Heart right ventricle (tissue), 16 donors: ENCODE measurements around the gene ITIH5. TPM values are rescaled to one million over a fixed set of nuclear protein-coding genes. Genes with fewer than 3 reads are reported as not detected.

Experiments used
- ATAC-seq, 8 donors: fragments of 200-7000 bp; cut with Tn5 transposase; one replicate each; pipeline ENCODE4 v1.9.1; 2020; ENCODE audit warnings: mild to moderate bottlenecking in 8 of 8, moderate library complexity in 8 of 8, moderate number of reproducible peaks in 1 of 8
- DNase-seq, 2 donors: peaks; one replicate each; pipeline ENCODE4 v3.0.0-alpha.2; 2020
- H3K27ac ChIP-seq, 10 donors: fragments of 200-600 bp; sonication (generic) in 2 of 10; one replicate each; pipeline versions ENCODE4 v1.5.0 to v1.8.0; 2020 to 2022; ENCODE audit warnings: mild to moderate bottlenecking in 3 of 10
- H3K27me3 ChIP-seq, 7 donors: fragments of 200-600 bp; one replicate each; pipeline ENCODE4 v1.8.0; 2021 to 2022; ENCODE audit warnings: mild to moderate bottlenecking in 2 of 7
- H3K36me3 ChIP-seq, 9 donors: fragments of 200-600 bp; sonication (generic) in 1 of 9; one replicate each; pipeline versions ENCODE4 v1.5.0 to v1.8.0; 2020 to 2022; ENCODE audit warnings: mild to moderate bottlenecking in 2 of 9
- H3K4me1 ChIP-seq, 9 donors: fragments of 200-600 bp; sonication (generic) in 1 of 9; one replicate each; pipeline versions ENCODE4 v1.5.0 to v1.8.0; 2020 to 2022; ENCODE audit warnings: mild to moderate bottlenecking in 4 of 9
- H3K4me3 ChIP-seq, 10 donors: fragments of 200-600 bp; sonication (generic) in 2 of 10; one replicate each; pipeline versions ENCODE4 v1.5.0 to v1.8.0; 2020 to 2022; ENCODE audit warnings: mild to moderate bottlenecking in 7 of 10, moderate library complexity in 2 of 10
- H3K9me3 ChIP-seq, 11 donors: fragments of 200-600 bp in 10 of 11; sonication (generic) in 2 of 11; one replicate each; pipeline versions ENCODE4 v1.5.0 to v1.8.0; 2013 to 2022; ENCODE audit warnings: mild to moderate bottlenecking in 2 of 11, control low read depth in 1 of 11, moderate library complexity in 1 of 11
- WGBS, 2 donors: extraction: QIAGEN DNeasy Blood & Tissue Kit; methylation state at CpG; one replicate each; pipeline ENCODE4 v1.1.7; 2013; ENCODE audit warnings: inconsistent platforms in 1 of 2; 5-methylcytosine and 5-hydroxymethylcytosine counted together
- intact Hi-C, 10 donors: fragments of 100-400 bp; cut with DNase I; formaldehyde crosslinking; loops; one replicate each; pipeline versions ENCODE4 v1.11.1 to v1.14.2; 2022
- polyA plus RNA-seq, 2 donors: library from polyadenylated mRNA; stranded (reverse); fragments of 200-250 nt; gene quantifications; one replicate each; pipeline ENCODE4 v1.2.3, GENCODE V29; 2013
- total RNA-seq, 10 donors: library from RNA; stranded (reverse); fragmentation: NEBNext Ultra II Directional in 3 of 10; extraction: Animal tissue kit (Norgen Biotek cat#: 25700) in 3 of 10; gene quantifications; one replicate each; pipeline versions ENCODE4 v1.2.1 to v1.2.4, GENCODE V29; 2021 to 2023
- TF ChIP-seq, protein P1 (sequence below), 9 donors: fragments of 200-600 bp; sonication (generic) in 2 of 9; IDR thresholded peaks; one replicate each; pipeline versions ENCODE4 v1.5.0 to v1.8.0; 2021 to 2022; ENCODE audit warnings: antibody characterized with exemption in 9 of 9, mild to moderate bottlenecking in 5 of 9, moderate library complexity in 1 of 9
- donor health status: Arrhythmogenic right ventricular cardiomyopathy.
- donor health status: ischemic (EF 13 %, LVEDD 7.1; RV severe dilation, severe dysfunction).
- donor health status: healthy with polysubstance abuse.
- donor health status: DM: no; HTN: yes; CAD: no.
- donor health status: DM: no; HTN: no; CAD: no.
- donor health status: ischemic (EF 25% LVEDD 6.9; RV normal size, moderate dysfunction).
- donor health status: ischemic (EF 25% LVEDD 5.7; RV mildly dilated, moderate dysfunction).
- donor health status: healthy.
- donor health status: DM: yes; HTN: yes; CAD: no.
- donor health status: Ischemic cardiomyopathy.
- donor health status: ischemic (EF 35%, LVEDD 5.7; RV mildly dilated, moderate dysfunction).
- donor health status: nonischemic (EF 11% LVEDD 7.7; RV severe dilation, severe dysfunction).
- donor health status: DM: yes; HTN: yes; CAD: no.
- donor health status: PGD.
- donor health status: ischemic (EF 29% LVEDD 5.4; RV normal size, mild dysfunction).
- donor health status: nonischemic (EF 23%, LVEDD 6.1; RV moderate dilation, normal function).

The ITIH5 gene
- total and polyA plus RNA-seq, 12 donors: 2.8 to 21.3 (median 12.2) TPM

DNA sequence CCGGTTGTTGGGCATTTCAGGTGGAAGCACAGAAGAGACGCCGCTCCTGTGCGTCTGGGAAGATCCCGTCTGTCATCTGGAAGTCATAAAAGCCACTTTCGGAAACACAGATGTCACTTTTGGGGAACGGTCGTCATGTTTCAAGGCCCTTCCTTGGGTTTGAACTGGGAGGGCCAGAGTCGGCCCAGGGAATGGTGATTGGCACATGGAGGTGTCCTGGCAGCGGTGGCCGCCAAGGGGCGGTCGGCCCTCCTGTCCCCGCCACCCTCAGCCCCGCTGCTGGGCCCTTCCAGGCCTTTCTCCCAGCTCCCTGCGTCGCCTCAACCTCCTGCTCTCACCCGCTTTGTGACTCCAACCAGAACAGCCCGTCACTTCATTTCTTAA, 140.8 kb downstream of the ITIH5 start:
- intact Hi-C loops: loop anchor here in 9 of 10 donors (1.0 to 10.0 kb wide), 9 partner anchors 86 to 1779 kb away; no protein-coding TSS in a partner anchor
- no peaks in the 10 kb centered on the region for H3K36me3 ChIP-seq
- no peak overlapping the region for H3K4me3 ChIP-seq
- no peak for ATAC-seq
- TF ChIP-seq, protein P1, sequence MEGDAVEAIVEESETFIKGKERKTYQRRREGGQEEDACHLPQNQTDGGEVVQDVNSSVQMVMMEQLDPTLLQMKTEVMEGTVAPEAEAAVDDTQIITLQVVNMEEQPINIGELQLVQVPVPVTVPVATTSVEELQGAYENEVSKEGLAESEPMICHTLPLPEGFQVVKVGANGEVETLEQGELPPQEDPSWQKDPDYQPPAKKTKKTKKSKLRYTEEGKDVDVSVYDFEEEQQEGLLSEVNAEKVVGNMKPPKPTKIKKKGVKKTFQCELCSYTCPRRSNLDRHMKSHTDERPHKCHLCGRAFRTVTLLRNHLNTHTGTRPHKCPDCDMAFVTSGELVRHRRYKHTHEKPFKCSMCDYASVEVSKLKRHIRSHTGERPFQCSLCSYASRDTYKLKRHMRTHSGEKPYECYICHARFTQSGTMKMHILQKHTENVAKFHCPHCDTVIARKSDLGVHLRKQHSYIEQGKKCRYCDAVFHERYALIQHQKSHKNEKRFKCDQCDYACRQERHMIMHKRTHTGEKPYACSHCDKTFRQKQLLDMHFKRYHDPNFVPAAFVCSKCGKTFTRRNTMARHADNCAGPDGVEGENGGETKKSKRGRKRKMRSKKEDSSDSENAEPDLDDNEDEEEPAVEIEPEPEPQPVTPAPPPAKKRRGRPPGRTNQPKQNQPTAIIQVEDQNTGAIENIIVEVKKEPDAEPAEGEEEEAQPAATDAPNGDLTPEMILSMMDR (IDR thresholded peaks at IDR 0.05): no peak
- no peak for DNase-seq
- H3K27me3 ChIP-seq: peaks cover 0 to 42% (median 16%) of the 10 kb centered on the region in 7 donors
- no peaks in the 10 kb centered on the region for H3K4me1 ChIP-seq
- H3K9me3 ChIP-seq: no peaks in the 10 kb centered on the region
- no peak overlapping the region for H3K27ac ChIP-seq
- WGBS, 2 donors: 86% methylated on average over 19 of the region's 19 CpGs

DNA sequence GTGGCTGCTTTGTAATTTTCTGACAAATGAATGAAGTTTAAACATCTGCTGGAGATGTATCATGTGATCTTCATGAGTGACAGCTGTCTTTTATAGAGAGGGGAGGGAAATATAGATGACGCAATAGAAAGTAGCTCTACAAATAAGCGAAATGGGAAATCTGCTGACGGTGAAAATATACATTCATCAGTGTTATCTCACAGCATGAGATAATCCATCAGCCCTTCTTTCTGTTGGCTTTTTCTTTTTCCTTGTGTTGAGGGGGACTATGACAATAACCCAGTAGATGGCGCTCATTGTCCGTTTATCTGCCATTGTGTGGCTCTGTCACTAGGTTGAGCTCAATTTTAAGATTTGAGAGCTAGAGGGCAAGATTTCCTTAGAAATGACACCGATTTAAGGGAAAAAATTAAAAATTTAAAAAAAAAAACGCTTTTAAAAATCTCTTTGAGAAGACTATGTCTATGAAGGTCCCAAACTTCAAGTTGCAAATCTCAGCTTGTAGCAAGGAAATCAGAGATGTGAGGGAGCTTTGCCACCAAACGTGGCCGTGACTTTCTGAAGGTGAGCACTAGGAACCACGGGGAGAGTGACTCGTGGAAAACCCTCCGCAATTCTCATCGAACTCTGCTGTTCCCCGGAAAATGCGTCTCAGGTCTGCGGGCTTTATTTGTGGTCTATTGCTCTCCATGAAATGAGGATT, 141.3 kb downstream of the ITIH5 start:
- TF ChIP-seq, protein P1 (IDR thresholded peaks at IDR 0.05): peak; percentile 56 to 93 (median 84)
- Histone ChIP-seq H3K9me3 (no peaks in the 10 kb centered on the region), H3K4me1 (no peaks in the 10 kb centered on the region)

GRCh38 chr10:7523656-7524055, 143.1 kb downstream of the ITIH5 start:
- no peaks in the 10 kb centered on the region for H3K36me3 ChIP-seq
- ATAC-seq: no peak
- intact Hi-C loops: loop anchor here in 7 of 10 donors (2.0 to 10.0 kb wide), 5 partner anchors 101 to 1781 kb away; no protein-coding TSS in a partner anchor
- 58 to 60% methylated on average over 4 of the region's 4 CpGs for WGBS, 2 donors
- no peaks in the 10 kb centered on the region for H3K9me3 ChIP-seq
- peaks cover 0 to 49% (median 19%) of the 10 kb centered on the region in 7 donors for H3K27me3 ChIP-seq
- DNase-seq: no peak
- H3K4me3 ChIP-seq: no peak overlapping the region
- no peak overlapping the region for H3K27ac ChIP-seq
- TF ChIP-seq, protein P1 (IDR thresholded peaks at IDR 0.05): no peak
- no peaks in the 10 kb centered on the region for H3K4me1 ChIP-seq

More for the DNA sequence above, 141.3 kb downstream of the ITIH5 start:
- WGBS, 2 donors: 41 to 43% methylated on average over 16 of the region's 16 CpGs
- Histone ChIP-seq H3K27me3 (peaks cover 0 to 42% (median 16%) of the 10 kb centered on the region in 7 donors), H3K4me3 (no peak overlapping the region), H3K27ac (no peak overlapping the region), H3K36me3 (no peaks in the 10 kb centered on the region)
- ATAC-seq: peak; percentile 73 to 91 (median 80)
- DNase-seq: peak in 1 of 2 donors; percentile 81
- intact Hi-C loops: loop anchor here in 9 of 10 donors (1.0 to 10.0 kb wide), 10 partner anchors 87 to 1779 kb away; no protein-coding TSS in a partner anchor

GRCh38 chr10:7520507-7521485, 146.0 kb downstream of the ITIH5 start:
- DNase-seq (no peak), ATAC-seq (no peak)
- Histone ChIP-seq H3K9me3 (no peaks in the 10 kb centered on the region), H3K36me3 (no peaks in the 10 kb centered on the region), H3K4me3 (no peak overlapping the region), H3K27me3 (peaks cover 0 to 46% (median 19%) of the 10 kb centered on the region in 7 donors), H3K4me1 (peaks cover 0 to 7% (median 0%) of the 10 kb centered on the region in 9 donors), H3K27ac (no peak overlapping the region)
- TF ChIP-seq, protein P1 (IDR thresholded peaks at IDR 0.05): no peak
- 73 to 74% methylated on average over 11 of the region's 11 CpGs for WGBS, 2 donors
- intact Hi-C loops: loop anchor here in 5 of 10 donors (10.0 kb wide), 3 partner anchors 104 to 1784 kb away; no protein-coding TSS in a partner anchor
